ENCODE measurements around the gene CCDC148. TPM values are rescaled to one million over a fixed set of nuclear protein-coding genes. Genes with fewer than 3 reads are reported as not detected.

The CCDC148 gene
- total RNA-seq, 1 donor from 2014 or later: 0.52 TPM

- H3K9ac ChIP-seq (ENCODE audit: low read depth in 1 of 3, low read length in 3 of 3): no peak overlapping the region
- H3K9me3 ChIP-seq (ENCODE audit: control insufficient read depth in 3 of 3, low read length in 3 of 3): no peaks in the 10 kb centered on the region
- no peaks in the 10 kb centered on the region for H3K27me3 ChIP-seq (ENCODE audit: control insufficient read depth in 3 of 3, insufficient read depth in 3 of 3, low read length in 3 of 3)
- no peaks in the 10 kb centered on the region for H3K36me3 ChIP-seq (ENCODE audit: control insufficient read depth in 3 of 3, insufficient read depth in 3 of 3, low read length in 3 of 3)
- no peak overlapping the region for H3K27ac ChIP-seq (ENCODE audit: low read depth, low read length)
- H3K4me3 ChIP-seq (ENCODE audit: low read length in 3 of 3): no peak overlapping the region
- peaks cover 0 to 2% (median 0%) of the 10 kb centered on the region in 3 donors for H3K4me1 ChIP-seq (ENCODE audit: control insufficient read depth in 3 of 3, insufficient read depth in 3 of 3, low read length in 3 of 3)
Measured at GRCh38 chr2:158496986-158497385, 40.4 kb upstream of the CCDC148 start.

GRCh38 chr2:158495175-158495574, 38.6 kb upstream of the CCDC148 start:
- no peak overlapping the region for H3K4me3 ChIP-seq (ENCODE audit: low read length in 3 of 3)
- no peaks in the 10 kb centered on the region for H3K9me3 ChIP-seq (ENCODE audit: control insufficient read depth in 3 of 3, low read length in 3 of 3)
- H3K9ac ChIP-seq (ENCODE audit: low read depth in 1 of 3, low read length in 3 of 3): no peak overlapping the region
- no peaks in the 10 kb centered on the region for H3K4me1 ChIP-seq (ENCODE audit: control insufficient read depth in 3 of 3, insufficient read depth in 3 of 3, low read length in 3 of 3)
- H3K27ac ChIP-seq (ENCODE audit: low read depth, low read length): no peak overlapping the region
- H3K36me3 ChIP-seq (ENCODE audit: control insufficient read depth in 3 of 3, insufficient read depth in 3 of 3, low read length in 3 of 3): no peaks in the 10 kb centered on the region
- no peaks in the 10 kb centered on the region for H3K27me3 ChIP-seq (ENCODE audit: control insufficient read depth in 3 of 3, insufficient read depth in 3 of 3, low read length in 3 of 3)

- Histone ChIP-seq H3K27ac (ENCODE audit: low read depth, low read length) (no peak overlapping the region), H3K4me3 (ENCODE audit: low read length in 3 of 3) (no peak overlapping the region), H3K27me3 (ENCODE audit: control insufficient read depth in 3 of 3, insufficient read depth in 3 of 3, low read length in 3 of 3) (no peaks in the 10 kb centered on the region), H3K36me3 (ENCODE audit: control insufficient read depth in 3 of 3, insufficient read depth in 3 of 3, low read length in 3 of 3) (no peaks in the 10 kb centered on the region), H3K9me3 (ENCODE audit: control insufficient read depth in 3 of 3, low read length in 3 of 3) (no peaks in the 10 kb centered on the region), H3K9ac (ENCODE audit: low read depth in 1 of 3, low read length in 3 of 3) (no peak overlapping the region), H3K4me1 (ENCODE audit: control insufficient read depth in 3 of 3, insufficient read depth in 3 of 3, low read length in 3 of 3) (peaks cover 0 to 6% (median 6%) of the 10 kb centered on the region in 3 donors)
Measured at GRCh38 chr2:158493458-158493857, 36.9 kb upstream of the CCDC148 start.

GRCh38 chr2:158491072-158491471, 34.5 kb upstream of the CCDC148 start:
- no peak overlapping the region for H3K27ac ChIP-seq (ENCODE audit: low read depth, low read length)
- no peaks in the 10 kb centered on the region for H3K36me3 ChIP-seq (ENCODE audit: control insufficient read depth in 3 of 3, insufficient read depth in 3 of 3, low read length in 3 of 3)
- H3K9ac ChIP-seq (ENCODE audit: low read depth in 1 of 3, low read length in 3 of 3): no peak overlapping the region
- H3K9me3 ChIP-seq (ENCODE audit: control insufficient read depth in 3 of 3, low read length in 3 of 3): no peaks in the 10 kb centered on the region
- H3K4me1 ChIP-seq (ENCODE audit: control insufficient read depth in 3 of 3, insufficient read depth in 3 of 3, low read length in 3 of 3): peaks cover 6 to 11% (median 9%) of the 10 kb centered on the region in 3 donors
- H3K27me3 ChIP-seq (ENCODE audit: control insufficient read depth in 3 of 3, insufficient read depth in 3 of 3, low read length in 3 of 3): no peaks in the 10 kb centered on the region
- no peak overlapping the region for H3K4me3 ChIP-seq (ENCODE audit: low read length in 3 of 3)

GRCh38 chr2:158489366-158490112, 33.0 kb upstream of the CCDC148 start:
- Histone ChIP-seq H3K27ac (ENCODE audit: low read depth, low read length) (no peak overlapping the region), H3K4me3 (ENCODE audit: low read length in 3 of 3) (no peak overlapping the region), H3K9ac (ENCODE audit: low read depth in 1 of 3, low read length in 3 of 3) (no peak overlapping the region), H3K9me3 (ENCODE audit: control insufficient read depth in 3 of 3, low read length in 3 of 3) (no peaks in the 10 kb centered on the region), H3K27me3 (ENCODE audit: control insufficient read depth in 3 of 3, insufficient read depth in 3 of 3, low read length in 3 of 3) (no peaks in the 10 kb centered on the region), H3K36me3 (ENCODE audit: control insufficient read depth in 3 of 3, insufficient read depth in 3 of 3, low read length in 3 of 3) (no peaks in the 10 kb centered on the region), H3K4me1 (ENCODE audit: control insufficient read depth in 3 of 3, insufficient read depth in 3 of 3, low read length in 3 of 3) (peaks cover 6 to 14% (median 9%) of the 10 kb centered on the region in 3 donors)

GRCh38 chr2:158488442-158489216, 32.1 kb upstream of the CCDC148 start:
- Histone ChIP-seq H3K4me3 (ENCODE audit: low read length in 3 of 3) (no peak overlapping the region), H3K27ac (ENCODE audit: low read depth, low read length) (no peak overlapping the region), H3K36me3 (ENCODE audit: control insufficient read depth in 3 of 3, insufficient read depth in 3 of 3, low read length in 3 of 3) (no peaks in the 10 kb centered on the region), H3K9ac (ENCODE audit: low read depth in 1 of 3, low read length in 3 of 3) (no peak overlapping the region), H3K4me1 (ENCODE audit: control insufficient read depth in 3 of 3, insufficient read depth in 3 of 3, low read length in 3 of 3) (peaks cover 6 to 14% (median 9%) of the 10 kb centered on the region in 3 donors), H3K27me3 (ENCODE audit: control insufficient read depth in 3 of 3, insufficient read depth in 3 of 3, low read length in 3 of 3) (no peaks in the 10 kb centered on the region), H3K9me3 (ENCODE audit: control insufficient read depth in 3 of 3, low read length in 3 of 3) (no peaks in the 10 kb centered on the region)

GRCh38 chr2:158487419-158487818, 30.9 kb upstream of the CCDC148 start:
- peaks cover 6 to 14% (median 9%) of the 10 kb centered on the region in 3 donors for H3K4me1 ChIP-seq (ENCODE audit: control insufficient read depth in 3 of 3, insufficient read depth in 3 of 3, low read length in 3 of 3)
- H3K4me3 ChIP-seq (ENCODE audit: low read length in 3 of 3): no peak overlapping the region
- H3K9me3 ChIP-seq (ENCODE audit: control insufficient read depth in 3 of 3, low read length in 3 of 3): no peaks in the 10 kb centered on the region
- no peak overlapping the region for H3K27ac ChIP-seq (ENCODE audit: low read depth, low read length)
- no peaks in the 10 kb centered on the region for H3K27me3 ChIP-seq (ENCODE audit: control insufficient read depth in 3 of 3, insufficient read depth in 3 of 3, low read length in 3 of 3)
- H3K9ac ChIP-seq (ENCODE audit: low read depth in 1 of 3, low read length in 3 of 3): no peak overlapping the region
- H3K36me3 ChIP-seq (ENCODE audit: control insufficient read depth in 3 of 3, insufficient read depth in 3 of 3, low read length in 3 of 3): no peaks in the 10 kb centered on the region

GRCh38 chr2:158486970-158487325, 30.4 kb upstream of the CCDC148 start:
- Histone ChIP-seq H3K4me3 (ENCODE audit: low read length in 3 of 3) (no peak overlapping the region), H3K9ac (ENCODE audit: low read depth in 1 of 3, low read length in 3 of 3) (no peak overlapping the region), H3K27ac (ENCODE audit: low read depth, low read length) (no peak overlapping the region), H3K9me3 (ENCODE audit: control insufficient read depth in 3 of 3, low read length in 3 of 3) (no peaks in the 10 kb centered on the region), H3K27me3 (ENCODE audit: control insufficient read depth in 3 of 3, insufficient read depth in 3 of 3, low read length in 3 of 3) (no peaks in the 10 kb centered on the region), H3K4me1 (ENCODE audit: control insufficient read depth in 3 of 3, insufficient read depth in 3 of 3, low read length in 3 of 3) (peaks cover 6 to 14% (median 9%) of the 10 kb centered on the region in 3 donors), H3K36me3 (ENCODE audit: control insufficient read depth in 3 of 3, insufficient read depth in 3 of 3, low read length in 3 of 3) (no peaks in the 10 kb centered on the region)

GRCh38 chr2:158486150-158486969, 29.8 kb upstream of the CCDC148 start:
- no peak overlapping the region for H3K27ac ChIP-seq (ENCODE audit: low read depth, low read length)
- H3K4me3 ChIP-seq (ENCODE audit: low read length in 3 of 3): no peak overlapping the region
- H3K27me3 ChIP-seq (ENCODE audit: control insufficient read depth in 3 of 3, insufficient read depth in 3 of 3, low read length in 3 of 3): no peaks in the 10 kb centered on the region
- no peaks in the 10 kb centered on the region for H3K36me3 ChIP-seq (ENCODE audit: control insufficient read depth in 3 of 3, insufficient read depth in 3 of 3, low read length in 3 of 3)
- no peak overlapping the region for H3K9ac ChIP-seq (ENCODE audit: low read depth in 1 of 3, low read length in 3 of 3)
- peaks cover 6 to 14% (median 9%) of the 10 kb centered on the region in 3 donors for H3K4me1 ChIP-seq (ENCODE audit: control insufficient read depth in 3 of 3, insufficient read depth in 3 of 3, low read length in 3 of 3)
- no peaks in the 10 kb centered on the region for H3K9me3 ChIP-seq (ENCODE audit: control insufficient read depth in 3 of 3, low read length in 3 of 3)
